H9 (cell line): ENCODE results near the gene ARHGEF17. TPM values are rescaled to one million over a fixed set of nuclear protein-coding genes. Genes with fewer than 3 reads are reported as not detected.

Experiments
- DNase-seq: peaks from one replicate; pipeline ENCODE4 v3.0.0-alpha.2; 2017
- H2AFZ ChIP-seq: one replicate; pipeline ENCODE4 v1.6.1; 2013; ENCODE audit warnings: mild to moderate bottlenecking, low read length, control low read depth, moderate library complexity
- H2AK5ac ChIP-seq: 2 replicates; pipeline ENCODE4 v1.6.1; 2013; ENCODE audit warnings: low read length, control low read depth, mixed read lengths; ENCODE audit not compliant: insufficient read length
- H2BK120ac ChIP-seq: one replicate; pipeline ENCODE4 v1.6.1; 2013; ENCODE audit warnings: low read depth, mild to moderate bottlenecking, low read length, control low read depth, inconsistent platforms; ENCODE audit not compliant: poor library complexity, severe bottlenecking
- H2BK12ac ChIP-seq: 2 replicates; pipeline ENCODE4 v1.6.1; 2013; ENCODE audit warnings: low read length, control low read depth, mixed read lengths, low read depth; ENCODE audit not compliant: insufficient read length
- H2BK15ac ChIP-seq: 2 replicates; pipeline ENCODE4 v1.6.1; 2013; ENCODE audit warnings: low read depth, low read length, control low read depth
- H2BK20ac ChIP-seq: one replicate; pipeline ENCODE4 v1.6.1; 2013; ENCODE audit warnings: low read depth, mild to moderate bottlenecking, low read length, control low read depth, inconsistent platforms; ENCODE audit not compliant: poor library complexity, severe bottlenecking
- H2BK5ac ChIP-seq: 2 replicates; pipeline ENCODE4 v1.6.1; 2013; ENCODE audit warnings: low read length, control low read depth, mixed read lengths; ENCODE audit not compliant: insufficient read length
- H3K14ac ChIP-seq: 2 replicates; pipeline ENCODE4 v1.6.1; 2013; ENCODE audit warnings: low read length, control low read depth; ENCODE audit not compliant: insufficient read depth
- H3K18ac ChIP-seq: 2 replicates; pipeline ENCODE4 v1.6.1; 2013; ENCODE audit warnings: low read depth, mild to moderate bottlenecking, mixed read lengths, low read length, control low read depth; ENCODE audit not compliant: insufficient read length
- H3K23ac ChIP-seq: 2 replicates; pipeline ENCODE4 v1.6.1; 2013; ENCODE audit warnings: low read length, control low read depth, mixed read lengths, low read depth; ENCODE audit not compliant: insufficient read length
- H3K23me2 ChIP-seq: 2 replicates; pipeline ENCODE4 v1.6.1; 2013; ENCODE audit warnings: low read depth, mild to moderate bottlenecking, mixed read lengths, low read length, control low read depth; ENCODE audit not compliant: insufficient read length, poor library complexity, severe bottlenecking
- H3K27ac ChIP-seq: 2 replicates; pipeline ENCODE4 v1.5.1; 2013; ENCODE audit warnings: low read length, control low read depth, mixed read lengths, low read depth; ENCODE audit not compliant: insufficient read length
- H3K27me3 ChIP-seq: 2 replicates; pipeline ENCODE4 v1.6.1; 2013; ENCODE audit warnings: low read length, control low read depth, inconsistent platforms; ENCODE audit not compliant: insufficient read depth
- H3K4ac ChIP-seq: 2 replicates; pipeline ENCODE4 v1.6.1; 2013; ENCODE audit warnings: low read depth, mild to moderate bottlenecking, control low read depth, inconsistent platforms, low read length, moderate library complexity
- H3K4me1 ChIP-seq: 2 replicates; pipeline ENCODE4 v1.6.1; 2013; ENCODE audit warnings: low read length, control low read depth, inconsistent platforms; ENCODE audit not compliant: insufficient read depth
- H3K4me2 ChIP-seq: 2 replicates; pipeline ENCODE4 v1.6.1; 2013; ENCODE audit warnings: low read length, control low read depth, mixed read lengths; ENCODE audit not compliant: insufficient read length, insufficient read depth
- H3K56ac ChIP-seq: 2 replicates; pipeline ENCODE4 v1.6.1; 2013; ENCODE audit warnings: low read depth, mild to moderate bottlenecking, mixed read lengths, low read length, control low read depth; ENCODE audit not compliant: insufficient read length
- H3K79me1 ChIP-seq: 2 replicates; pipeline ENCODE4 v1.6.1; 2013; ENCODE audit warnings: low read depth, mild to moderate bottlenecking, moderate library complexity, low read length, control low read depth, inconsistent platforms; ENCODE audit not compliant: insufficient read depth, poor library complexity, severe bottlenecking
- H3K79me2 ChIP-seq: 2 replicates; pipeline ENCODE4 v1.6.1; 2013; ENCODE audit warnings: low read length, control low read depth, inconsistent platforms; ENCODE audit not compliant: insufficient read depth
- H3K9ac ChIP-seq: 2 replicates; pipeline ENCODE4 v1.6.1; 2013; ENCODE audit warnings: low read length, control low read depth, mixed read lengths; ENCODE audit not compliant: insufficient read length; ENCODE audit errors: extremely low read depth
- H3K9me3 ChIP-seq: one replicate; pipeline ENCODE4 v1.6.1; 2013; ENCODE audit warnings: low read depth, low read length, inconsistent platforms; ENCODE audit not compliant: control insufficient read depth
- H3T11ph ChIP-seq: one replicate; pipeline ENCODE4 v1.6.1; 2013; ENCODE audit warnings: mild to moderate bottlenecking, low read length, control low read depth, inconsistent platforms
- H4K20me1 ChIP-seq: one replicate; pipeline ENCODE4 v1.6.1; 2013; ENCODE audit not compliant: control insufficient read depth, insufficient read length, insufficient read depth
- H4K5ac ChIP-seq: 2 replicates; pipeline ENCODE4 v1.6.1; 2013; ENCODE audit warnings: low read depth, mild to moderate bottlenecking, mixed read lengths, low read length, control low read depth; ENCODE audit not compliant: insufficient read length
- H4K8ac ChIP-seq: replicated peaks from 2 replicates; pipeline ENCODE4 v1.6.1; 2013; ENCODE audit warnings: low read length, control low read depth, mixed read lengths, low read depth; ENCODE audit not compliant: insufficient read length
- H4K91ac ChIP-seq: 2 replicates; pipeline ENCODE4 v1.6.1; 2013; ENCODE audit warnings: low read depth, mild to moderate bottlenecking, moderate library complexity, mixed read lengths, low read length, control low read depth; ENCODE audit not compliant: insufficient read length
- H3K27ac Mint-ChIP-seq, 3 experiments: 2 replicates in 2 of 3; 3 replicates in 1 of 3; pipeline ENCODE4 v1.8.0; 2020 to 2021; ENCODE audit warnings: mixed read lengths in 3 of 3, mild to moderate bottlenecking in 1 of 3, moderate library complexity in 1 of 3
- H3K27me3 Mint-ChIP-seq: 2 replicates; pipeline ENCODE4 v1.8.0; 2021; ENCODE audit warnings: low read depth, mild to moderate bottlenecking, moderate library complexity, mixed read lengths
- H3K36me3 Mint-ChIP-seq, 3 experiments: 2 replicates in 2 of 3; 3 replicates in 1 of 3; pipeline ENCODE4 v1.8.0; 2020 to 2021; ENCODE audit warnings: low read depth in 3 of 3, mixed read lengths in 3 of 3; ENCODE audit not compliant: insufficient read depth in 1 of 3
- H3K4me1 Mint-ChIP-seq, 2 experiments: 2 replicates each; pipeline ENCODE4 v1.8.0; 2020; ENCODE audit warnings: mixed read lengths in 2 of 2
- H3K4me3 Mint-ChIP-seq, 2 experiments: 2 replicates in 1 of 2; 3 replicates in 1 of 2; pipeline ENCODE4 v1.8.0; 2020 to 2021; ENCODE audit warnings: mild to moderate bottlenecking in 2 of 2, mixed read lengths in 2 of 2, moderate library complexity in 1 of 2
- H3K9me3 Mint-ChIP-seq, 2 experiments: 2 replicates in 1 of 2; 3 replicates in 1 of 2; pipeline ENCODE4 v1.8.0; 2020; ENCODE audit warnings: mild to moderate bottlenecking in 2 of 2, mixed read lengths in 2 of 2, moderate library complexity in 1 of 2
- CTCF ChIP-seq: fragments of 200-600 bp; sonication (generic); conservative IDR thresholded peaks from 3 replicates; pipeline ENCODE4 v1.8.0; 2021; ENCODE audit warnings: antibody characterized with exemption, mild to moderate bottlenecking
- WGBS: extraction: QIAGEN DNeasy Blood & Tissue Kit; methylation state at CpG from one replicate; pipeline ENCODE4 v1.1.7; 2013; ENCODE audit warnings: missing lambda C conversion rate, low lambda C conversion rate, mixed read lengths; ENCODE audit not compliant: insufficient read length; ENCODE audit errors: extremely low coverage; 5-methylcytosine and 5-hydroxymethylcytosine counted together
- total RNA-seq: library from RNA; stranded (reverse); gene quantifications from 2 replicates; pipeline ENCODE4 v1.2.1, GENCODE V29; 2021

The ARHGEF17 gene
- total RNA-seq, 1 experiment from 2014 or later: 7.4 TPM

GRCh38 chr11:73384872-73385689 lies 77.0 kb downstream of the ARHGEF17 start:
- H4K91ac ChIP-seq: no peak overlapping the region
- H3K4me1 Mint-ChIP-seq: peaks cover 31 to 47% of the 10 kb centered on the region in 2 experiments
- no peak overlapping the region for H3T11ph ChIP-seq
- H3K56ac ChIP-seq: no peak overlapping the region
- H3K4ac ChIP-seq: no peak overlapping the region
- no peaks in the 10 kb centered on the region for H3K27me3 ChIP-seq
- no peak for TF ChIP-seq CTCF
- H3K9ac ChIP-seq: no peak overlapping the region
- H2BK15ac ChIP-seq: no peak overlapping the region
- no peak overlapping the region for H2BK20ac ChIP-seq
- H3K4me3 Mint-ChIP-seq: no peak overlapping the region
- H3K36me3 Mint-ChIP-seq: peaks cover 0 to 2% (median 0%) of the 10 kb centered on the region in 3 experiments; a peak in 2 of 7 replicates
- H2AK5ac ChIP-seq: no peak overlapping the region
- no peaks in the 10 kb centered on the region for H3K79me1 ChIP-seq
- no peaks in the 10 kb centered on the region for H3K9me3 ChIP-seq
- H3K23me2 ChIP-seq: no peaks in the 10 kb centered on the region
- H2BK5ac ChIP-seq: no peak overlapping the region
- no peak overlapping the region for H4K8ac ChIP-seq
- no peaks in the 10 kb centered on the region for H4K20me1 ChIP-seq
- H3K27me3 Mint-ChIP-seq: no peaks in the 10 kb centered on the region; the same call in 1 of the 2 replicates
- no peak overlapping the region for H3K18ac ChIP-seq
- no peak overlapping the region for H3K23ac ChIP-seq
- H3K14ac ChIP-seq: no peak overlapping the region
- WGBS: no CpG with 5 or more reads among the region's 21 CpGs
- H4K5ac ChIP-seq: no peak overlapping the region
- DNase-seq: no peak
- H3K27ac ChIP-seq: no peak overlapping the region
- H2BK12ac ChIP-seq: no peak overlapping the region
- H3K79me2 ChIP-seq: no peaks in the 10 kb centered on the region
- no peak overlapping the region for H3K4me2 ChIP-seq
- H2AFZ ChIP-seq: no peak overlapping the region
- peak overlapping the region in 1 of 3 experiments; percentile 82; a peak in 1 of 7 replicates for H3K27ac Mint-ChIP-seq
- no peaks in the 10 kb centered on the region for H3K4me1 ChIP-seq
- H2BK120ac ChIP-seq: no peak overlapping the region
- no peaks in the 10 kb centered on the region for H3K9me3 Mint-ChIP-seq
